Body of pancreas (tissue), 4 donors: ENCODE data around the gene GRIN2C.

Experiments used
- CTCF ChIP-seq, 7 experiments: fragments of 450-650 bp in 4 of 7; fragments of 200-600 bp in 3 of 7; sonication (generic) in 3 of 7; IDR thresholded peaks; one replicate each; pipeline ENCODE4 v1.5.1; 2016 to 2019; ENCODE audit warnings: antibody characterized with exemption in 7 of 7
- POLR2A ChIP-seq, 3 donors: fragments of 450-650 bp; IDR thresholded peaks; one replicate each; pipeline ENCODE4 v1.6.1; 2016; ENCODE audit warnings: antibody characterized with exemption in 3 of 3, mild to moderate bottlenecking in 2 of 3

DNA sequence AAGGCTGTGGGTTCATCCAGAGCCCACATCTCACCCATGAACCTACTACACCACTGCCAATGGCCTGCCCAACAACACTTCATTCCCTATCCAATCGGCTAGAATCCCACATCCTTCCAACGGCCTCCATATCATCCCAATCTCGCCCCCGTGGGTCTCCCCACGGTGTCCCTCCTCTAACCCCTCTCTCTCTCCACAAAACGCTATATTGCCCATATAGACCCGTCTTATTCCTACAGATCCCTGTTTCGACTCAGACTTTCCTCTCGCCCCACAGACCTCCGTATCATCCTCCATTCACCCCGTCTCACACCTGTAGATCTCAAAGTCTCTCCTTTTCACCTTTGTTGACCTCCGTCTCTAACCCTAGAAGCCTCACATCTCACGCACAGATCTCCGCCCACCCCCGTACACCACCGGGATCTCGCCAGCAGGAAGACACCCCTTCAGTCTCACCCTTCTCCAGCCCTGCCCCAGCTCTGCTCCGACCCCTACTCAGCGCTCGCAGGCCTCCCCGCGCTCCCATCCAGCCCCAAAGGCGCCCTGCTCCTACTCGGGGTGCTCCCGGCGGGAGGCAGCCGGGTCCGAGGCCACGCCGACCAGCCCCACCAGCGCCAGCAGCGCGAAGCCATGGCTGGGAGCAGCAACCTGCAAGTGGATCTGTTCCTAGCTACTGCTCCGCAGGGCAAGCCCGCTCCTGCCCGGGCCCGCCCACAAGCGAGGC is 12.8 kb upstream of the GRIN2C start, which contains the start of gene FDXR:
- TF ChIP-seq CTCF (IDR thresholded peaks at IDR 0.05): peak in 3 of 7 experiments; percentile 7 to 14 (median 7)
- TF ChIP-seq POLR2A (IDR thresholded peaks at IDR 0.05): peak in 1 of 3 donors; percentile 90
